OCI-LY1 (cell line): Measurements from ENCODE around the gene NDFIP2.
"Not testable (repeated sequence)": the region's sequence is repeated elsewhere in the genome, so short reads cannot be mapped to it uniquely, and the experiment has no call there.

Experiments used
- H2AFZ ChIP-seq: fragments of 200-600 bp; sonication (generic), shearing (Covaris generic); 2 replicates; pipeline ENCODE4 v1.6.0; 2014; ENCODE audit warnings: antibody characterized with exemption, mild to moderate bottlenecking, low read length
- H3F3A ChIP-seq: fragments of 200-600 bp; sonication (generic), shearing (Covaris generic); 2 replicates; pipeline ENCODE4 v1.6.0; 2014; ENCODE audit warnings: mild to moderate bottlenecking, antibody characterized with exemption, low read length, moderate library complexity; ENCODE audit not compliant: insufficient read depth
- H3K27ac ChIP-seq: fragments of 200-600 bp; sonication (generic); 2 replicates; pipeline ENCODE4 v1.5.1; 2014; ENCODE audit warnings: low read length, mixed run types, mild to moderate bottlenecking, low read depth; ENCODE audit not compliant: poor library complexity, severe bottlenecking
- H3K27me3 ChIP-seq: fragments of 200-600 bp; sonication (generic); 2 replicates; pipeline ENCODE4 v1.6.0; 2014; ENCODE audit warnings: antibody characterized with exemption, mild to moderate bottlenecking, low read length, moderate library complexity; ENCODE audit not compliant: insufficient read depth
- H3K36me3 ChIP-seq: fragments of 200-600 bp; sonication (generic); 2 replicates; pipeline ENCODE4 v1.6.1; 2014; ENCODE audit warnings: mild to moderate bottlenecking, antibody characterized with exemption, low read length, moderate library complexity, mixed read lengths; ENCODE audit not compliant: insufficient read depth
- H3K4me1 ChIP-seq: fragments of 200-600 bp; sonication (generic); 2 replicates; pipeline ENCODE4 v1.5.1; 2014; ENCODE audit warnings: mild to moderate bottlenecking, low read length, moderate library complexity; ENCODE audit not compliant: insufficient read depth, severe bottlenecking
- H3K4me2 ChIP-seq: fragments of 200-600 bp; sonication (generic), shearing (Covaris generic); 2 replicates; pipeline ENCODE4 v1.6.1; 2014; ENCODE audit warnings: low read length
- H3K4me3 ChIP-seq: fragments of 200-600 bp; sonication (generic); 2 replicates; pipeline ENCODE4 v1.5.1; 2014; ENCODE audit warnings: low read length, low read depth, mild to moderate bottlenecking, mixed read lengths; ENCODE audit not compliant: poor library complexity, severe bottlenecking
- H3K79me2 ChIP-seq: fragments of 200-600 bp; shearing (Covaris generic); 2 replicates; pipeline ENCODE4 v1.6.1; 2016; ENCODE audit warnings: mixed run types, low read length, mixed read lengths; ENCODE audit not compliant: insufficient read depth
- H3K9ac ChIP-seq: fragments of 200-600 bp; sonication (generic), shearing (Covaris generic); 2 replicates; pipeline ENCODE4 v1.6.1; 2014; ENCODE audit warnings: mild to moderate bottlenecking, low read length, mixed read lengths
- H3K9me2 ChIP-seq: fragments of 200-600 bp; sonication (generic), shearing (Covaris generic); 2 replicates; pipeline ENCODE4 v1.6.1; 2014; ENCODE audit warnings: low read depth, mild to moderate bottlenecking, low read length, mixed read lengths
- H3K9me3 ChIP-seq: fragments of 200-600 bp; shearing (Covaris generic); 2 replicates; pipeline ENCODE4 v1.6.1; 2014; ENCODE audit warnings: low read length, mixed read lengths
- H4K20me1 ChIP-seq: fragments of 200-600 bp; sonication (generic), shearing (Covaris generic); 2 replicates; pipeline ENCODE4 v1.6.0; 2016; ENCODE audit warnings: mild to moderate bottlenecking, low read length; ENCODE audit not compliant: insufficient read depth
- EZH2 ChIP-seq: fragments of 200-600 bp; sonication (generic), shearing (Covaris generic); IDR thresholded peaks from 2 replicates; pipeline ENCODE4 v1.8.0; 2017; ENCODE audit warnings: borderline replicate concordance, mixed run types, mild to moderate bottlenecking, antibody characterized with exemption, low read length, moderate library complexity, mixed read lengths
- TF ChIP-seq, protein P1 (sequence below): fragments of 200-600 bp; sonication (generic), shearing (Covaris generic); IDR thresholded peaks from 2 replicates; pipeline ENCODE4 v1.5.1; 2017; ENCODE audit warnings: mild to moderate bottlenecking, antibody characterized with exemption, low read length, moderate library complexity, mixed read lengths

Gene NDFIP2

DNA sequence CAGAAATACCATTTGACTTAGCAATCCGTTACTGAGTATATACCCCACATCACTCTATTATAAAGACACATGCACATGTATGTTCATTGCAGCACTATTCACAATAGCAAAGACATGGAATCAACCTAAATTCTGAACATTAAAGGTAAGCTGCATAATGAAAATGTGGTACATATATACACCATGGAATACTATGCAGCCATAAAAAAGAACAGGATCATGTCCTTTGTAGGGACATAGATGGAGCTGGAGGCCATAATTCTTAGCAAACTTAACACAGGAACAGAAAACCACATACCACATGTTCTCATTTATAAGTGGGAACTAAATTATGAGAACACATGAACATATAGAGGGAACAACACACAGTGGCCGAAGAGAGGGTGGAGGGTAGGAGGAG, 85.2 kb downstream of the NDFIP2 start:
- Histone ChIP-seq H3F3A (no peaks in the 10 kb centered on the region), H3K27ac (no peak overlapping the region)

DNA sequence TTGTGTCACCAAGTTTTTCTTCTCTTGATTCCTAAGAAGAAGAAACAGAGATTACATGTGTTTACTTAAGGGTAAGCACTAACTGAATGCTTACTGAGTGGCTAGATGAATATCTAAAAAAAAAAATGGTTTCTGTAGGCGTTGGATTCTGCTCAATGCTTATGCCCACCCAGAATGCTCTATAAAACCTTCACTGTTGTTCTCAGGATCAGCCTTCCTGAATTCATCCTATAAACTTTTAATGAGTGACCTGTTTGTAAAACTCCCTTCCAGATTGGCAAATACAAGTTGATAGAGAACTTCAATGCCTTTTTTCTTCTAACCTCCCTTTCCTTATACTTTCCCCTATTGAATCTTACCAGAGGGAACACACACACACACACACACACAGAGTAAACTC, 90.2 kb downstream of the NDFIP2 start:
- Histone ChIP-seq H3K4me3 (no peak overlapping the region), H2AFZ (no peak overlapping the region), H3K9me3 (no peaks in the 10 kb centered on the region), H3K4me1 (no peaks in the 10 kb centered on the region), H3K9me2 (no peaks in the 10 kb centered on the region), H3F3A (no peaks in the 10 kb centered on the region), H4K20me1 (no peaks in the 10 kb centered on the region), H3K36me3 (no peaks in the 10 kb centered on the region), H3K9ac (no peak overlapping the region), H3K27ac (no peak overlapping the region), H3K79me2 (no peaks in the 10 kb centered on the region), H3K4me2 (no peak overlapping the region), H3K27me3 (no peaks in the 10 kb centered on the region)
- TF ChIP-seq, protein P1, sequence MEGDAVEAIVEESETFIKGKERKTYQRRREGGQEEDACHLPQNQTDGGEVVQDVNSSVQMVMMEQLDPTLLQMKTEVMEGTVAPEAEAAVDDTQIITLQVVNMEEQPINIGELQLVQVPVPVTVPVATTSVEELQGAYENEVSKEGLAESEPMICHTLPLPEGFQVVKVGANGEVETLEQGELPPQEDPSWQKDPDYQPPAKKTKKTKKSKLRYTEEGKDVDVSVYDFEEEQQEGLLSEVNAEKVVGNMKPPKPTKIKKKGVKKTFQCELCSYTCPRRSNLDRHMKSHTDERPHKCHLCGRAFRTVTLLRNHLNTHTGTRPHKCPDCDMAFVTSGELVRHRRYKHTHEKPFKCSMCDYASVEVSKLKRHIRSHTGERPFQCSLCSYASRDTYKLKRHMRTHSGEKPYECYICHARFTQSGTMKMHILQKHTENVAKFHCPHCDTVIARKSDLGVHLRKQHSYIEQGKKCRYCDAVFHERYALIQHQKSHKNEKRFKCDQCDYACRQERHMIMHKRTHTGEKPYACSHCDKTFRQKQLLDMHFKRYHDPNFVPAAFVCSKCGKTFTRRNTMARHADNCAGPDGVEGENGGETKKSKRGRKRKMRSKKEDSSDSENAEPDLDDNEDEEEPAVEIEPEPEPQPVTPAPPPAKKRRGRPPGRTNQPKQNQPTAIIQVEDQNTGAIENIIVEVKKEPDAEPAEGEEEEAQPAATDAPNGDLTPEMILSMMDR = no peak

More for the DNA sequence above, 85.2 kb downstream of the NDFIP2 start:
- no peaks in the 10 kb centered on the region for H3K9me2 ChIP-seq
- H2AFZ ChIP-seq = no peak overlapping the region
- H3K9ac ChIP-seq = no peak overlapping the region
- H4K20me1 ChIP-seq = no peaks in the 10 kb centered on the region
- H3K4me2 ChIP-seq = no peak overlapping the region
- no peaks in the 10 kb centered on the region for H3K79me2 ChIP-seq
- no peaks in the 10 kb centered on the region for H3K36me3 ChIP-seq
- H3K27me3 ChIP-seq = no peaks in the 10 kb centered on the region
- H3K4me3 ChIP-seq = no peak overlapping the region
- no peaks in the 10 kb centered on the region for H3K4me1 ChIP-seq
- TF ChIP-seq EZH2 = no peak
- TF ChIP-seq, protein P1 = no peak
- peaks cover 5% of the 10 kb centered on the region; the same call in 1 of the 2 replicates for H3K9me3 ChIP-seq

DNA sequence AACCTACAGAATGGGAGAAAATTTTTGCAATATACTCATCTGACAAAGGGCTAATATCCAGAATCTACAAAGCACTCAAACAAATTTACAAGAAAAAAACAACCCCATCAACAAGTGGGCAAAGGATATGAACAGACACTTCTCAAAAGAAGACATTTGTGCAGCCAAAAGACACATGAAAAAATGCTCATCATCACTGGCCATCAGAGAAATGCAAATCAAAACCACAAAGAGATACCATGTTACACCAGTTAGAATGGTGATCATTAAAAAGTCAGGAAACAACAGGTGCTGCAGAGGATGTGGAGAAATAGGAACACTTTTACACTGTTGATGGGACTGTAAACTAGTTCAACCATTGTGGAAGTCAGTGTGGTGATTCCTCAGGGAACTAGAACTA, 92.9 kb downstream of the NDFIP2 start:
- not testable (repeated sequence) for H3K36me3 ChIP-seq

DNA sequence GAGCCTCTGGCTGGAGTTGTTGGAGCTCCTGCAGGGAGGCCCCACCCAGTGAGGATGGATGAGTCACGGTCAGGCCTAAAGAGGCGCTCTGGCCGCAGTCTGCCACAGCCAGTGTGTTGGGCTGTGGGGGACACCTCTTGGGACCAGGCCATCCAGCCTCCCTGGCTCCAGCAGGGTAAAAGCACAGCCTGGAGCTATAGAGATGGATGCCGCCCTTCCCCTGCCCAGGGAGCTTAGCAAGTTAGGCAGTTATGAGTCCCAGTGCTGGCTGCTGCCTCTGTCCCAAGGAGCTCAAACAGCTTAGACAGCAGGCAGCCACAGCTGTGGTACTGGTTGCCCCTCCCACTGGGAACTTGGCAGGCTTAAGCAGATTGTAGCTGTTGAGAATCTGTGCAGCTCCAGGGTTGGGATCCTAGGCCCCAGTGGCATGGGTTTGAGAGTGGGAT, 100.9 kb downstream of the NDFIP2 start:
- Histone ChIP-seq H3K9me3 (peaks cover 5% of the 10 kb centered on the region), H3F3A (no peaks in the 10 kb centered on the region), H3K36me3 (no peaks in the 10 kb centered on the region), H4K20me1 (no peaks in the 10 kb centered on the region), H3K9me2 (no peaks in the 10 kb centered on the region), H3K79me2 (no peaks in the 10 kb centered on the region), H2AFZ (no peak overlapping the region), H3K9ac (no peak overlapping the region), H3K4me3 (no peak overlapping the region), H3K27me3 (peaks cover 3% of the 10 kb centered on the region; the same call in 1 of the 2 replicates), H3K4me1 (no peaks in the 10 kb centered on the region), H3K27ac (no peak overlapping the region), H3K4me2 (no peak overlapping the region)
- no peak for TF ChIP-seq EZH2
- TF ChIP-seq, protein P1 = no peak

More for the DNA sequence above, 92.9 kb downstream of the NDFIP2 start:
- not testable (repeated sequence) for H3K27me3 ChIP-seq, H3K27ac ChIP-seq, H3K9ac ChIP-seq, H4K20me1 ChIP-seq, H3K4me2 ChIP-seq, H3K9me3 ChIP-seq, H3K9me2 ChIP-seq, H3K4me1 ChIP-seq, H3K4me3 ChIP-seq, H3F3A ChIP-seq, H3K79me2 ChIP-seq, H2AFZ ChIP-seq
